DND-41 (cell line): Measurements from ENCODE around the gene SLCO4A1.

Experiments used
- ATAC-seq: fragments of 200-7000 bp; cut with Tn5 transposase; 3 replicates; pipeline ENCODE4 v1.9.1; 2021; ENCODE audit warnings: low read depth; ENCODE audit not compliant: insufficient read depth
- DNase-seq: peaks from one replicate; pipeline ENCODE4 v3.0.0-alpha.2; 2020
- H2AFZ ChIP-seq: 2 replicates; pipeline ENCODE4 v1.6.0; 2012; ENCODE audit warnings: low read depth, low read length
- H3K27ac ChIP-seq: 2 replicates; pipeline ENCODE4 v1.5.1; 2012; ENCODE audit warnings: low read length, inconsistent platforms
- H3K27me3 ChIP-seq: fragments of 200-600 bp; sonication (generic); 2 replicates; pipeline ENCODE4 v1.6.0; 2012; ENCODE audit warnings: low read length, mild to moderate bottlenecking, inconsistent platforms; ENCODE audit not compliant: insufficient read depth, poor library complexity
- H3K36me3 ChIP-seq: 2 replicates; pipeline ENCODE4 v1.5.1; 2012; ENCODE audit warnings: low read length, inconsistent platforms; ENCODE audit not compliant: insufficient read depth
- H3K4me1 ChIP-seq: 2 replicates; pipeline ENCODE4 v1.5.1; 2012; ENCODE audit warnings: mild to moderate bottlenecking, low read length; ENCODE audit not compliant: insufficient read depth
- H3K4me2 ChIP-seq: 2 replicates; pipeline ENCODE4 v1.6.0; 2012; ENCODE audit warnings: mild to moderate bottlenecking, moderate library complexity, low read length, inconsistent platforms; ENCODE audit not compliant: insufficient read depth
- H3K4me3 ChIP-seq, 2 experiments: fragments of 200-600 bp in 1 of 2; shearing (Covaris generic) in 1 of 2; 2 replicates each; pipeline ENCODE4 v1.5.1; 2012 to 2016; ENCODE audit warnings: inconsistent platforms in 2 of 2, low read length in 2 of 2, mild to moderate bottlenecking in 2 of 2, low read depth in 1 of 2, moderate library complexity in 1 of 2
- H3K79me2 ChIP-seq: 2 replicates; pipeline ENCODE4 v1.6.0; 2012; ENCODE audit warnings: low read length, inconsistent platforms; ENCODE audit not compliant: insufficient read depth
- H3K9ac ChIP-seq: 2 replicates; pipeline ENCODE4 v1.6.0; 2012; ENCODE audit warnings: low read depth, mild to moderate bottlenecking, inconsistent platforms, low read length, moderate library complexity
- H3K9me3 ChIP-seq: 2 replicates; pipeline ENCODE4 v1.5.1; 2012; ENCODE audit warnings: low read length, moderate library complexity, mild to moderate bottlenecking, inconsistent platforms; ENCODE audit not compliant: insufficient read depth, severe bottlenecking
- H4K20me1 ChIP-seq: 2 replicates; pipeline ENCODE4 v1.6.0; 2012; ENCODE audit warnings: low read length; ENCODE audit not compliant: insufficient read depth
- CTCF ChIP-seq: IDR thresholded peaks from 2 replicates; pipeline ENCODE4 v1.5.1; 2012; ENCODE audit warnings: borderline replicate concordance, low read length, moderate library complexity, mild to moderate bottlenecking; ENCODE audit not compliant: poor library complexity, severe bottlenecking; ENCODE audit errors: extremely low read depth
- EZH2 ChIP-seq: IDR thresholded peaks from 3 replicates; pipeline ENCODE4 v1.6.1; 2012; ENCODE audit warnings: borderline replicate concordance, low read depth, mild to moderate bottlenecking, moderate library complexity, low read length, inconsistent platforms; ENCODE audit not compliant: severe bottlenecking

The SLCO4A1 gene

GRCh38 chr20:62645613-62646012 is 3.3 kb downstream of the SLCO4A1 start:
- Histone ChIP-seq H4K20me1 (peaks cover 77% of the 10 kb centered on the region), H2AFZ (no peak overlapping the region), H3K9me3 (no peaks in the 10 kb centered on the region), H3K36me3 (peaks cover 18% of the 10 kb centered on the region), H3K27me3 (peaks cover 9% of the 10 kb centered on the region), H3K9ac (no peak overlapping the region), H3K79me2 (peaks cover 80% of the 10 kb centered on the region), H3K4me3 (no peak overlapping the region), H3K4me2 (no peak overlapping the region), H3K4me1 (peaks cover 28% of the 10 kb centered on the region), H3K27ac (no peak overlapping the region)
- TF ChIP-seq EZH2 (no peak), CTCF (no peak)
- no peak for DNase-seq
- ATAC-seq, result no peak

- no peak for ATAC-seq
- H3K9me3 ChIP-seq, result no peaks in the 10 kb centered on the region
- TF ChIP-seq EZH2 (no peak), CTCF (no peak)
- no peak for DNase-seq
- H3K4me2 ChIP-seq, result no peak overlapping the region
- H4K20me1 ChIP-seq, result peaks cover 89% of the 10 kb centered on the region
- H3K36me3 ChIP-seq, result peaks cover 29% of the 10 kb centered on the region
- H3K27ac ChIP-seq, result no peak overlapping the region; the same call in 1 of the 2 replicates
- peaks cover 20% of the 10 kb centered on the region for H3K4me1 ChIP-seq
- H3K79me2 ChIP-seq, result peaks cover 91% of the 10 kb centered on the region
- H3K4me3 ChIP-seq, result no peak overlapping the region
- no peak overlapping the region for H3K9ac ChIP-seq
- H2AFZ ChIP-seq, result no peak overlapping the region
- H3K27me3 ChIP-seq, result peaks cover under 1% of the 10 kb centered on the region
Measured at GRCh38 chr20:62646851-62647520, 4.7 kb downstream of the SLCO4A1 start.

- H2AFZ ChIP-seq, result no peak overlapping the region
- TF ChIP-seq CTCF (no peak), EZH2 (no peak)
- DNase-seq (no peak), ATAC-seq (no peak)
- H3K27ac ChIP-seq, result no peak overlapping the region
- peaks cover 29% of the 10 kb centered on the region for H3K36me3 ChIP-seq
- H3K9me3 ChIP-seq, result no peaks in the 10 kb centered on the region
- no peaks in the 10 kb centered on the region for H3K27me3 ChIP-seq
- no peak overlapping the region for H3K4me3 ChIP-seq
- no peak overlapping the region for H3K9ac ChIP-seq
- peaks cover 16% of the 10 kb centered on the region for H3K4me1 ChIP-seq
- peaks cover 94% of the 10 kb centered on the region for H3K79me2 ChIP-seq
- no peak overlapping the region for H3K4me2 ChIP-seq
- peaks cover 96% of the 10 kb centered on the region for H4K20me1 ChIP-seq
Measured at GRCh38 chr20:62647521-62648317, 5.4 kb downstream of the SLCO4A1 start.
